Effector memory CD8-positive, alpha-beta T cell (primary cell): ENCODE results near the gene NHERF1.

Source experiments
- ATAC-seq: fragments of 150-1000 bp; cut with Tn5 transposase; replicated peaks from 2 replicates; pipeline ENCODE4 v1.10.0; 2021; ENCODE audit warnings: mild to moderate bottlenecking, moderate library complexity
- DNase-seq, 3 experiments: peaks; one replicate each; pipeline ENCODE4 v3.0.0; 2021
- H3K27ac Mint-ChIP-seq, 2 donors: one replicate each; pipeline ENCODE4 v1.8.0; 2022; ENCODE audit warnings: mild to moderate bottlenecking in 2 of 2, mixed read lengths in 2 of 2, moderate library complexity in 2 of 2
- H3K27me3 Mint-ChIP-seq, 2 donors: one replicate each; pipeline ENCODE4 v1.8.0; 2022; ENCODE audit warnings: mixed read lengths in 2 of 2
- H3K36me3 Mint-ChIP-seq: one replicate; pipeline ENCODE4 v1.8.0; 2022; ENCODE audit warnings: mild to moderate bottlenecking, moderate library complexity, mixed read lengths; ENCODE audit not compliant: insufficient read depth
- H3K4me1 Mint-ChIP-seq, 2 donors: one replicate each; pipeline ENCODE4 v1.8.0; 2022; ENCODE audit warnings: low read depth in 2 of 2, mixed read lengths in 2 of 2
- H3K4me3 Mint-ChIP-seq, 2 donors: one replicate each; pipeline ENCODE4 v1.8.0; 2022; ENCODE audit warnings: mild to moderate bottlenecking in 2 of 2, mixed read lengths in 2 of 2, moderate library complexity in 2 of 2
- H3K9me3 Mint-ChIP-seq, 2 donors: one replicate each; pipeline ENCODE4 v1.8.0; 2022; ENCODE audit warnings: mixed read lengths in 2 of 2

Gene NHERF1

DNA sequence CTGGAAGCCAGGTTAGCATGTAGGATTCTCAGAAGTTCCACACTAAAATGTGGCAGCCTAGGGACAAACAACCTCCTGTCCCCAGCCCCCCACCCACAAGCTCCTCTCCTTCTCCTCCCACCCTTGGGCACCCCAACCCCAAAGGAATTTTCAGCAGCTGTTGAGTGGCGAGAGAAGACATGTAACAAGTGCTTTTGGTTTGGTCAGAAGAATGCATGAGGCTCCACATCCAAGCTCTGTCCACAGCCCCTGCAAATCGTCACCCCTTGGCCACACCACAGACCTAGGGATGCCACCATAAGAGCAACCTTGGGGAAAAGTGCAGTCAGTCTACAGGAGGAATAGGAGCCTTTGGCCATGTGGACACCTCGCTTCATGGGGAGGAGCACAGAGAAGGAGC, 23.3 kb upstream of the NHERF1 start:
- Mint-ChIP-seq H3K36me3 (no peaks in the 10 kb centered on the region), H3K4me3 (no peak overlapping the region), H3K27ac (no peak overlapping the region), H3K9me3 (no peaks in the 10 kb centered on the region), H3K4me1 (peaks cover 2 to 5% of the 10 kb centered on the region in 2 donors), H3K27me3 (peaks cover 0 to 10% of the 10 kb centered on the region in 2 donors)
- DNase-seq: no peak
- ATAC-seq: no peak

DNA sequence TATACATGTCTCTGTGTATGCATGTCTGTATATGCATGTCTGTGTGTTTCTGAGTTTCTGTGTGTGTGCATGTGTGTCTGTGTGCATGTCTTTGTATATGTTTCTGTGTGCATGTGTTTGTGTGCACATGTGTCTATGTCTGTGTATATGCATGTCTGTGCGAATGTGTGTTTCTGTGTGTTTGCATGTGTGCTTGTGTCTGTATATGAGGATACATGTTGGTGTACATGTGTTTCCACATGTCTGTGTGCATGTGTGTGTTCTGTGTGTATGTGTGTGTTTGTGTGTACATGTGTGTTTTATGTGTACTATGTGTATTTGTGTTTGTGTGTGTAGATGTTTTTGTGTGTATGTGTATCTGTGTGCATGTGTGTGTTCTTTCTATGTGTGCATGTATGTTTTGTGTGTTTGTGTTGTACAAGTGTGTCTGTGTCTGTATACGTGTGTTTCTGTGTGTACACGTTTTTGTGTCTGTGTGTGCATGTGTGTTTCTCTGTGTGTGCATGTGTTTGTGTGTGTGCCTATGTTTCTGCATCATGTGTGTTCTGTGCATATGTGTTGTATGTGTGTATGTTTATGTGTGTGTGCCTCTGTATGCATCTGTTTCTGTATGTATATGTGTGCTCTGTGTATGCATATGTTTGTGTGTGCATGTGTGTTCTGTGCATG, 20.3 kb upstream of the NHERF1 start:
- Mint-ChIP-seq H3K36me3 (peaks cover 3% of the 10 kb centered on the region), H3K4me3 (no peak overlapping the region), H3K27ac (no peak overlapping the region), H3K27me3 (no peaks in the 10 kb centered on the region), H3K4me1 (peaks cover 11 to 16% of the 10 kb centered on the region in 2 donors), H3K9me3 (no peaks in the 10 kb centered on the region)
- DNase-seq (no peak), ATAC-seq (no peak)

DNA sequence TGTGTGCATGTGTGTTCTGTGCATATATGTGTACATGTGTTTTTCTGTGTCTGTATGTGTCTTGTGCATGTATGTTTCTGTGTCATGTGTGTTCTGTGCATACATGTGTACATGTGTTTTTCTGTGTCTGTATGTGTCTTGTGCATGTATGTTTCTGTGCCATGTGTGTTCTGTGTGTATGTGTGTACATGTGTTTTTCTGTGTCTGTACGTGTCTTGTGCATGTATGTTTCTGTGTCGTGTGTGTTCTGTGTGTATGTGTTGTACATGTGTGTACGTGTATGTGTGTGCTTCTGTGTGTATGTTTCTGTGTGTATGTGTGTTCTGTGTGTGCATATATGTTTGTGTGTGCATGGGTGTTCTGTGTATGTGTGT, 19.7 kb upstream of the NHERF1 start:
- peaks cover 11 to 16% of the 10 kb centered on the region in 2 donors for H3K4me1 Mint-ChIP-seq
- peaks cover 3% of the 10 kb centered on the region for H3K36me3 Mint-ChIP-seq
- no peak overlapping the region for H3K4me3 Mint-ChIP-seq
- no peaks in the 10 kb centered on the region for H3K27me3 Mint-ChIP-seq
- no peak for ATAC-seq
- DNase-seq: no peak
- H3K9me3 Mint-ChIP-seq: no peaks in the 10 kb centered on the region
- no peak overlapping the region for H3K27ac Mint-ChIP-seq

DNA sequence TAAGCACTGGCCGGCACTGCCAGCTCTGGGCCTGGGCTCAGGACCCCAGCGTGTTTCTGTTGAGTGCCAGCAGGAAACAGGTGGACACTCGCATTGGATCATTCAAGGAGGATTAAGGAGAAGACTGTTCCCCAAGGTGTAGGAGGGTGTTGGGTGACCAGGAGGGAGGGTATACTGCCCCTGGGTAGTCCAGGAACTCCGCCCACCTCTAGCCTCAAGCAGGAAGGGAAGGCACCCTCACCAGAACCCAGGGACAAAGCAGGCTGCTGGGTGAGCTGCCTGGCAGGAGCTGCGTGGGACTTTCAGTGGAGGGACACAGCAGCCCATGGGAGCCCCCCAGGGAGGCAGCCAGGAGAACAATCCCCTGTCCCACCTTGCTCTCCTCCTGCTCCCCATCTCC, 19.1 kb upstream of the NHERF1 start:
- Mint-ChIP-seq H3K27ac (no peak overlapping the region), H3K4me1 (peaks cover 11 to 16% of the 10 kb centered on the region in 2 donors), H3K27me3 (no peaks in the 10 kb centered on the region), H3K4me3 (peak overlapping the region in 1 of 2 donors; percentile 42), H3K9me3 (no peaks in the 10 kb centered on the region), H3K36me3 (peaks cover 3% of the 10 kb centered on the region)
- ATAC-seq (no peak), DNase-seq (no peak)

DNA sequence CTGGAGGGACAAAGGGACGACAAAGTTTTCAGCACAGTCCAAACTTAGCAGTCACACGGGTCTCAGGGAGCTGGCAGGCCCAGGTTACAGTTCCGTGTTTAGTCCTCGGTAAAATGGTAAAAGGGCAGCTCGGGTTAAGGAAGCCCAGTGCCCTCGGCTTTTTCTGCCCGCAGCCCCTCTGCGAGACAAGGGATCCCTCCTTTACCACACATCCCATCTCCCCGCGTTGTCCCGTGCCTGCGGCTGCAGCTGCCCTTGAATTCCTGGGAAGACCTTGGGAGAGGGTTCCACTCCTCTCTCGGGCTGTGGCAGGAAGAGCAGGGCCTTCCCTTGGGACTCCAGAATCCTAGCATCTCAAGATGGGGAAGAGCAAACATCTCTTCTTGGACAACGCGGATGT, 18.6 kb upstream of the NHERF1 start:
- Mint-ChIP-seq H3K9me3 (no peaks in the 10 kb centered on the region), H3K36me3 (peaks cover 3% of the 10 kb centered on the region), H3K27ac (no peak overlapping the region), H3K4me3 (peak overlapping the region; percentile 37 to 42), H3K27me3 (no peaks in the 10 kb centered on the region), H3K4me1 (peaks cover 16% of the 10 kb centered on the region in 2 donors)
- ATAC-seq: no peak
- no peak for DNase-seq

DNA sequence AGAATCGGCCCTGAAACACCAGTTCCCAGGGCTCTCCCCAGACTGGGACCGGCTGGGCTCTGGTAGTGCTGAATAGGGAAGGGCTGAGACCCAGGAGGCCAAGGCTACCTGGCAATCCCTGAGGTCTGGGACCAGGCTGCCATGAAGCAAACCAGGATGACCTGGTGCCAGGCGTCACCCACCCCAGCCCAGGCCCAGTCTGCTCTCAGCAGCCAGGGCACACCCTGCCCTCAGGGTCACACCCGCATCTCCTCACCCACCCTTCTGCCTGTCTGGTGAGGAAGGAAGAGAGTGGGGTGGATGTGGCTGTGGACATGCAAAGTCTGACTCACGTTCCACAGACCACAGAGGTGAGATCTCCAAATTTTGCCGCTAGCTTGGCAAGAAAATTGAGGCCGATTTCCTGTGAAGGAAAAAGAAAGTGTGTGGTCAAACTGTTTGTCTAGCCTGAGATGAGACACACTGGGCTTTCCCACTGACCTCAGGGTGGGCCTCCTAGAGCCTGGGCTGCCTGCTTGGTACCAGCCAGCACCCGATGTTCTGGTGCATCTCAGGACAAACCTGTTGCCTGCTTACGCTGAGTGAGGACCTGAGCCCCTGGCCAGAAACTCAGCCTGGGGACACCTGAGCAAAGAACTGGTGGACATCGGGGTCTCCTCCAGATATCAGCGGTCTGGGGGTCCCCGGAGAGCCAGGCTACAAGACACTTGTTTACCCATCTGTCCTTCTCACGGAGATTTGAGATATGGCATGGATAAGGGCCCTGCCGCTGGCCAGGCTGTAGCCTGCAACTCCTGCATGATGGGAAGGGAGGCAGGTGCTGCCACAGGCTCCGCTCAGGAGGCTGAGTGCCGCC, 17.7 kb upstream of the NHERF1 start:
- H3K36me3 Mint-ChIP-seq: peaks cover 3% of the 10 kb centered on the region
- ATAC-seq (peak; percentile 92), DNase-seq (peak; percentile 74 to 78 (median 76))
- no peaks in the 10 kb centered on the region for H3K27me3 Mint-ChIP-seq
- peak overlapping the region; percentile 6 to 29 for H3K27ac Mint-ChIP-seq
- peaks cover 16 to 17% of the 10 kb centered on the region in 2 donors for H3K4me1 Mint-ChIP-seq
- peak overlapping the region; percentile 37 to 42 for H3K4me3 Mint-ChIP-seq
- no peaks in the 10 kb centered on the region for H3K9me3 Mint-ChIP-seq

DNA sequence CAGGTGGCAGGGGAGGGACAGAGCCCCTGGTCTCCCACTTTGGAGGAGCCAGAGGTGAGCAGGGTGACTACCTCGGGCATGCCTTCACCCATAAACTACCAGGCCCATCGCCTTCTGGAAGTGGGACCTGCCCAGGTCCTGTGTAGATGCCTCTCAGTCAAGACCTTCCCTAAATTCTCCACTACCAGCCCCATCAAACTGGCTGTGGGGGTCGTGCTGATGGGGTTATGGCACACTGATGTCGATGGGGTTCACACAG, 17.2 kb upstream of the NHERF1 start:
- DNase-seq (no peak), ATAC-seq (no peak)
- Mint-ChIP-seq H3K36me3 (peaks cover 3% of the 10 kb centered on the region), H3K27me3 (no peaks in the 10 kb centered on the region), H3K27ac (no peak overlapping the region), H3K4me1 (peaks cover 18 to 19% of the 10 kb centered on the region in 2 donors), H3K9me3 (no peaks in the 10 kb centered on the region), H3K4me3 (peak overlapping the region; percentile 37 to 42)

DNA sequence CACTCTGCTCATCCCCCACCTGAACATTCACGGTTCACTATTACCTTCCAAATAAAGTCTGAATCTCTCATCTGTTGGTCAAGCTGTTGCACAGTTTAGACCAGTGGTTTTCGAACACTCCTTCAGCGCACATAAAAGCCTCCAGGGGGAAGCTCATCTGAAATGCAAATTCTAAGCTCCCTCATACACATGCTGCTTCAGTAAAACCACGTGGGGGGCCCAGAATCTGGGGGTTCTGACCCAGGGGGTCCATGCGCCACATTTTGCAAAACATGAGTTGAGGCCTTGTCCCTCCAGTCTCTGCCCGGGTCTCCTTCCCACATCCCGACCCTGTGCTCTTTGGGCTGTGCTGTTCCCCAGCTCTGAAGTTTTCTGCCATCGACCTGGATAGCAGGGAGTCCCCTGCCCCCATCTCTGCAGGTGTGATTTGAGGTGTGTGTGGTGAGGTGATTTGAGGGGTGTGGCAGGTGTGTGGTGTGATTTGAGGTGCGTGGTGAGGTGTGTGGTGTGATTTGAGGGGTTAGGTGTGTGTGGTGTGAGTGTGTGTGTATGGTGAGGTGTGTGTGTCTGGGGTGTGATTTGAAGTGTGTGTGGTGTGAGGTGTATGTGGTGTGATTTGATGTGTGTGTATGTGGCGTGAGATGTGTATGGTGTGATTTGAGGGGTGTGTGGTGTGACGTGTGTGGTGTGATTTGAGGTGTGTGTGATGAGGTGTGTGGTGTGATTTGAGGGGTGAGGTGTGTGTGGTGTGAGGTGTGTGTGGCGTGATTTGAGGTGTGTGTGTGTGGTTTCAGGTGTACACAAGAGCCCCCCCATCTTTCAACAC, 16.2 kb upstream of the NHERF1 start:
- ATAC-seq: no peak
- H3K4me1 Mint-ChIP-seq: peaks cover 21 to 22% of the 10 kb centered on the region in 2 donors
- no peak overlapping the region for H3K4me3 Mint-ChIP-seq
- DNase-seq: no peak
- no peaks in the 10 kb centered on the region for H3K9me3 Mint-ChIP-seq
- H3K36me3 Mint-ChIP-seq: peaks cover 3% of the 10 kb centered on the region
- H3K27ac Mint-ChIP-seq: no peak overlapping the region
- H3K27me3 Mint-ChIP-seq: no peaks in the 10 kb centered on the region

DNA sequence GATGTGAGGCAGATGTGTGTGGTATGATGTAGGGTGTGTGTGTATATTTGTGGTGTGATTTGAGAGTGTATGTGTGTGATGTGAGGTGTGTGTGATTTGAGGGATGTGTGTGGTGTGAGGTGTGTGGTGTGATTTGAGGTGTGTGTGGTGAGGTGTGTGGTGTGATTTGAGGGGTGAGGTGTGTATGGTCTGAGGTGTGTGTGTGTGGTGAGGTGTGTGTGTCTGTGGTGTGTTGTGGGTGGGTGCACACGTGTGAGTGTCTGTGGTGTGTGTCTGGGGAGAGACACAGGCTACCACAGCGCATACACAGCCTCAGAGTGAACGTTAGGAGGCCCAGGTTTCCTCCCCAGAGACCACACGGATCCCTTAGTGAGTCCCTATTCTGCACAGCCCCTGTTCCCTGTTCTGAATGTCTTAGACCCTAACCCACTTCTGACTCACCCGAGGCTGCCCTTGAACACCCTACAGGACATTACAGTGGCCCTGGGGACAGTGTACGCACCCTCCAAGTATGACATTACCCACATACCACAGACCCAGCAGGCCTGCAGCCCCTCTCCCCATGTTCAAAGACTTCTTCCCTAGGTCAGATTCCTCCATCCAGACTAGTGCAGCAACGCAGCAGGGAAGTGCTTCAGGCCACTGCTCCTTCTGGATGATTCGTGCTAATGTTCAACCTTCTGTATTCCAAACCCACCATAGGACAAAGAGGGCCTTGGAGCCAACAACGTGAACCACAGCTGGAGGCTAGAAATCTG, 14.9 kb upstream of the NHERF1 start:
- DNase-seq (peak in 2 of 3 experiments; percentile 35 to 39), ATAC-seq (peak; percentile 2)
- H3K4me1 Mint-ChIP-seq: peaks cover 28% of the 10 kb centered on the region in 2 donors
- H3K27ac Mint-ChIP-seq: no peak overlapping the region
- H3K9me3 Mint-ChIP-seq: no peaks in the 10 kb centered on the region
- H3K4me3 Mint-ChIP-seq: no peak overlapping the region
- H3K36me3 Mint-ChIP-seq: peaks cover 3% of the 10 kb centered on the region
- no peaks in the 10 kb centered on the region for H3K27me3 Mint-ChIP-seq

DNA sequence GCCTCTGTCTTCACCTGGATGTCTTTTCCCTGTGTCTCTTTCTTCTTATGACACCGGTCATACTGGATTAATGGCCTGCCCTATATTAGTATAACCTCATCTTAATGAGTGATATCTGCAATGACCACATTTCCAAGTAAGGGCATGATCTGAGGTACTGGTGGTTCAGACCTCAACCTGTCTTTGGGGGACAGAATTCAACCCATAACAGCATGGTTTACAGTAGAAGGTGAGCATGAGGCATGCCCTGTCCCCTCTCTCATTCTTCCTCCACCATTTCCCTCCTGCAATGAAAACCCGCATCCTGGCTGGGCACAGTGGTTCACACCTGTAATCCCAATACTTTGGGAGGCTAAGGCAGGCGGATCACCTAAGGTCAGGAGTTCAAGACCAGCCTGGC, 14.2 kb upstream of the NHERF1 start:
- no peak overlapping the region for H3K27ac Mint-ChIP-seq
- no peak for ATAC-seq
- peaks cover 35% of the 10 kb centered on the region in 2 donors for H3K4me1 Mint-ChIP-seq
- H3K9me3 Mint-ChIP-seq: no peaks in the 10 kb centered on the region
- no peak overlapping the region for H3K4me3 Mint-ChIP-seq
- peaks cover 9% of the 10 kb centered on the region for H3K36me3 Mint-ChIP-seq
- DNase-seq: no peak
- no peaks in the 10 kb centered on the region for H3K27me3 Mint-ChIP-seq

DNA sequence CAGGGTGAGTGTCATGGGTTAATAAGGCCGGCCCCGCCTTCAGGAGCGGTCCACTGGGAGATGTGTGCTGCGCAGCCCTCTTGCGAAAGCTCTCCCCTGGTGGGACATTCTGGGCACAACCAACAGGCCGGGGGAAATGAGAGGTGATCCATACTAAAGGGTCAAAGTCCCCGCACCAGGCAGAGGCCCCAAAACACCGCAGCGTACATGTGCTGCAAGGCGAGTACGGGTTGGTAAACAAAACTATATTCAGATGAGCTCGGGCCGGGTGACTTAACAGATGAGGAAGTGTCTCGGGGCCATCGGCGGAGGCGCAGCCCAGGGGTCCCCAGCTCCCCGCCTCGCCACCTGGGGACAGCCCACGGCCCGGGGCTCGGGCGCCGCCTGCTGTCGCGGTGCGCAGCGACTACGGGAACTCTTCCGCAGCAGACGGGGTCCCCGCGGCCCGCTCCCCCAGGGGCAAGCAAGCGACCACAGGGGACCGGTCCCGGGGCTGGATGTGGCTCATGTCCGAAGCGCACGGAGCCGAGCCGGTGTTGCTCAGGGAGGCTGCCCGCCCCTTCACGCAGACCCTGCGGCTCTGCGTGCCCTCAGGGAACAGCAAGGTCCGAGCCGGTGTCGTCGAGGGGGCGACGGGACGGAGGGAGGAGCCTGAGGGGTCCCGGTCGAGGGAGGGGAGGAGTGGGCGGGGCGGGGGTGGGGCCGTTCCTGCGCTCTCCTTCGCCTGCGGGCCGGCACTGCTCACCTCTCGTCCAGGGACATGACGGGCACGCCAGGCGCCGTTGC, 11.7 kb upstream of the NHERF1 start, which contains the start of gene RAB37:
Gene RAB37, plus strand, starts transcription at position 744 of the 786 bp plus-strand sequence. Its CDS starts 17 bp downstream, at position 761.
- H3K4me1 Mint-ChIP-seq: peaks cover 41 to 47% of the 10 kb centered on the region in 2 donors
- H3K27me3 Mint-ChIP-seq: no peaks in the 10 kb centered on the region
- H3K36me3 Mint-ChIP-seq: peaks cover 18% of the 10 kb centered on the region
- H3K27ac Mint-ChIP-seq: peak within 1 kb of the TSS; percentile 86 to 89
- DNase-seq (peak in 2 of 3 experiments; percentile 52 to 53), ATAC-seq (peak; percentile 19)
- peak within 1 kb of the TSS; percentile 86 to 92 for H3K4me3 Mint-ChIP-seq
- no peaks in the 10 kb centered on the region for H3K9me3 Mint-ChIP-seq

DNA sequence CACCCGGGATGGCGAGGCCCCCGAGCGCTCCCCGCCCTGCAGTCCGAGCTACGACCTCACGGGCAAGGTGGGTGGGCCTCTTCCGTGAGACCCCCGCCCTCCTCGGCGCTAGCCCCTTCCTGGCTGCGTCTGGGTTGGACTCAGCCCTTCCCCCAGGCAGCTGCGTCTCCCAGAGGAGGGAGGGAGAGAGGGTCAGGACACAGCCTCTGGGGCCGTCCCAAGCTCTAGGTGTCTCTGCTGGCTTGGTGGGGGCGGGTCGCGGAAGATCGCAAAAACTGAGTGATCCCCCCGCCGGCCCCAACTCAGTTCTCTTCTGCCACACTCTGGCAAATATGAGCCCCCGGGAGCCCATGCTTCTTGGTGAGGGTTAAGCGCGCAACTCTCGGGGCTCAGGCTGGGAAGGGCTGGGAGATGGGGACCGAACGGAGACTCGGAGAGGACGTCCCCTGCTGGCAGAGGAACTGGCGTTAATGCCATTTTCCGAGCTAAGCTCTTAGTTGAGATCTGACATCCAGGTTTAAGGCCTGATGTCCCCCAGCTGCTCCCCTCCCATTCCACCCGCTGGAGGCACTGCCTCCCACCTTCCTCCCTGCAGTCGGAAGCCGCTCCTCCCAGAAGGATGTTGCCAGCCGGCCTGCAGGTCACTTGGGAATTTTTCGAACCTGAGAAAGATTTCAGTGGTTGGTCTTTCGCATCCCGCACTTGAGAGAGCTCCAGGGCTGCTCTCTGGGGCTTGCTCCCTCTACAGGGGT, 11.0 kb upstream of the NHERF1 start:
- H3K27ac Mint-ChIP-seq: peak overlapping the region; percentile 86 to 89
- peak overlapping the region; percentile 86 to 92 for H3K4me3 Mint-ChIP-seq
- no peaks in the 10 kb centered on the region for H3K27me3 Mint-ChIP-seq
- DNase-seq: peak in 1 of 3 experiments; percentile 52
- peaks cover 48 to 54% of the 10 kb centered on the region in 2 donors for H3K4me1 Mint-ChIP-seq
- peak; percentile 17 for ATAC-seq
- H3K36me3 Mint-ChIP-seq: peaks cover 19% of the 10 kb centered on the region
- H3K9me3 Mint-ChIP-seq: no peaks in the 10 kb centered on the region
